Measurements from ENCODE around the gene RGS6. TPM values are rescaled to one million over a fixed set of nuclear protein-coding genes. Genes with fewer than 3 reads are reported as not detected.

RGS6 gene
- total and polyA plus RNA-seq, 2 of the 4 experiments (the other 2 are of a cell fraction), result not detected

GRCh38 chr14:71956920-71957563 lies 24.8 kb downstream of the RGS6 start:
- Histone ChIP-seq H3K4ac (ENCODE audit: low read depth, low read length) (no peak overlapping the region), H2BK5ac (ENCODE audit: low read depth, low read length, poor library complexity, severe bottlenecking) (no peak overlapping the region), H4K20me1 (ENCODE audit: insufficient read depth, low read length) (no peaks in the 10 kb centered on the region), H2BK15ac (ENCODE audit: low read depth, low read length) (no peak overlapping the region), H4K91ac (ENCODE audit: insufficient read depth, low read depth, low read length) (no peak overlapping the region), H4K8ac (ENCODE audit: low read depth in 2 of 2, low read length in 2 of 2) (no peak overlapping the region), H3K18ac (ENCODE audit: low read depth, low read length) (no peak overlapping the region), H3K27me3 (ENCODE audit: control insufficient read depth, insufficient read depth, low read length) (no peaks in the 10 kb centered on the region), H2AK9ac (replicated peaks; ENCODE audit: low read depth, low read length, poor library complexity) (no peak overlapping the region), H3K36me3 (ENCODE audit: control insufficient read depth, insufficient read depth, low read length) (no peaks in the 10 kb centered on the region), H2BK120ac (ENCODE audit: low read depth, low read length) (no peak overlapping the region), H3K14ac (replicated peaks; ENCODE audit: low read depth, low read length) (no peak overlapping the region), H3K27ac (ENCODE audit: insufficient read depth, low read length) (no peak overlapping the region), H2AFZ (replicated peaks; ENCODE audit: low read length, poor library complexity) (no peak overlapping the region), H2AK5ac (ENCODE audit: low read depth, low read length) (no peak overlapping the region), H3K9me1 (ENCODE audit: insufficient read depth, low read length) (no peaks in the 10 kb centered on the region), H3K4me2 (ENCODE audit: low read depth, low read length) (no peak overlapping the region), H2BK20ac (ENCODE audit: low read depth, low read length) (no peak overlapping the region), H3K56ac (ENCODE audit: extremely low read depth, insufficient read depth, low read length) (no peak overlapping the region), H3K4me3 (ENCODE audit: insufficient read depth, low read depth, low read length) (no peak overlapping the region), H3K4me1 (ENCODE audit: control insufficient read depth, insufficient read depth, low read length) (no peaks in the 10 kb centered on the region), H3K9ac (ENCODE audit: low read depth, low read length) (no peak overlapping the region), H3K9me3 (ENCODE audit: control insufficient read depth, insufficient read depth, low read length) (no peaks in the 10 kb centered on the region), H3K79me1 (ENCODE audit: low read depth in 1 of 2, low read length in 2 of 2) (no peaks in the 10 kb centered on the region), H3K23ac (ENCODE audit: low read depth, low read length) (no peak overlapping the region), H4K5ac (ENCODE audit: low read depth, low read length) (no peak overlapping the region)
- ChIA-PET POLR2A (ENCODE audit: unreplicated experiment) (no interaction called here), CTCF (interaction anchor here (0.6 kb wide), 1 partner anchor 1393 kb away, joined by 3 read pairs; no protein-coding TSS in a partner anchor)
- dilution Hi-C loops (cut with HindIII; ENCODE audit: low sequenced_read_pairs, unreplicated experiment) (no loop called here), intact Hi-C loops (cut with micrococcal nuclease) (no loop called here), in situ Hi-C loops (cut with MboI; ENCODE audit: low sequenced_read_pairs) (no loop called here)
- ATAC-seq (ENCODE audit: low read depth) (no peak), DNase-seq (no peak)
- 58% methylated on average over 1 of the region's 3 CpGs; no CpG with 5 or more reads in 1 of the 2 experiments for WGBS, 2 experiments (ENCODE audit: extremely low coverage in 2 of 2, insufficient read length in 1 of 2)
- no TSS peak for BruUV-seq (replicated peaks)
- TF ChIP-seq CEBPB (IDR thresholded peaks at IDR 0.05; ENCODE audit: low read depth, low read length) (no peak), MXI1 (IDR thresholded peaks at IDR 0.05; ENCODE audit: borderline replicate concordance, low read depth, low read length) (no peak), NFE2L2 (IDR thresholded peaks at IDR 0.05; ENCODE audit: low read depth, low read length) (no peak)
